ENCODE measurements around the gene ELOVL3.
"Not testable (repeated sequence)": the region's sequence is repeated elsewhere in the genome, so short reads cannot be mapped to it uniquely, and the experiment has no call there.

The ELOVL3 gene

DNA sequence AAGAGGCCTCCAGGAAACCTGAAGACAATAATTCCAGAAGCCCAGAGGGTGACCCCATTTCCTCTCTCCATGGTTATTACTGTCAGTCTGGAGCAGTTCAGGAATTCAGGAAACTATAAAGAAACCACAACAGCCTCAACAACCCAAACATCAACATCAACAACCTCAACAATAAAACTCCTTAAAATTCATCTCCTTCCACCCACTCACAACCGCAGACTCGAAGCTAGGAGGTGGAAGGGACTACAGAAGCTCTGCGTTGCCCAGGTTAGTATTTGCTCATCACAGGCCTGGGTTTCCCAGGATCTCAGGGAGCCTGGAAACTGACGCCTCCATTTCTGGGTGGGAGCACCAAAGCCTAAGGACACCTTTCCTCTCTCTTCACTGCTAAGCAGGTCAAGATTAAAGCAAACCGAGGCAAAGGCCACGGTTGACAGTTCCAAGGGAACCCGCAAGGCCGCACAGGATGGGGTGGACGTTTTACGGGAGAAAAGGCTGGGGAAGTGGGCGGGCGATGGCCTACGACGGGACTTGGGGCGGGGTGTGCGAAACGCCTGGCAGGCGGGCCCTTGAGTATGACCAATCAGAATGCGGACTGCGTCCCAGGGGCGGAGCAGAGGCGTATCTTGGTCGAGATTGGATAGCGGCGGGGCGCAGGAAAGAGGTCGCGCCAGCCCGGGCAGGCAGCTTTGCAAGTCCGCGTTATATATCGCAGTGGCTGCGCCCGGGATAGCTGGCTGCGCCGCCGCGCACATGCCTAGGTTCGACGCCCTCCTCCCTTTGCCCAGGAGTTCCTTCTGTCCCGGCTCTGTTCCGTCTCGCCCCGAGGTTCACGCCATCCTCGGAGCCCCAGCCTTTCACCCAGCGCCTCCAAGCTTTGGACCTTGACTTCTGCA, at the start of gene ELOVL3:
TSS of gene ELOVL3 (plus strand) at position 654 of the 896 bp plus-strand sequence. CDS start 250 bp downstream, outside the sequence.
- in situ Hi-C loops (cut with HindIII; ENCODE audit: low sequenced_read_pairs): loop anchor here (5.0 kb wide), 1 partner anchor 56 kb away; no protein-coding TSS in a partner anchor

- in situ Hi-C loops (cut with HindIII; ENCODE audit: low sequenced_read_pairs): no loop called here
Measured at GRCh38 chr10:102184606-102185005, 41.5 kb upstream of the ELOVL3 start.

- in situ Hi-C loops (cut with HindIII; ENCODE audit: low sequenced_read_pairs): no loop called here
Measured at GRCh38 chr10:102185272-102185671, 40.8 kb upstream of the ELOVL3 start.

- in situ Hi-C loops (cut with HindIII; ENCODE audit: low sequenced_read_pairs): no loop called here
Measured at GRCh38 chr10:102185811-102186527, 40.1 kb upstream of the ELOVL3 start.

DNA sequence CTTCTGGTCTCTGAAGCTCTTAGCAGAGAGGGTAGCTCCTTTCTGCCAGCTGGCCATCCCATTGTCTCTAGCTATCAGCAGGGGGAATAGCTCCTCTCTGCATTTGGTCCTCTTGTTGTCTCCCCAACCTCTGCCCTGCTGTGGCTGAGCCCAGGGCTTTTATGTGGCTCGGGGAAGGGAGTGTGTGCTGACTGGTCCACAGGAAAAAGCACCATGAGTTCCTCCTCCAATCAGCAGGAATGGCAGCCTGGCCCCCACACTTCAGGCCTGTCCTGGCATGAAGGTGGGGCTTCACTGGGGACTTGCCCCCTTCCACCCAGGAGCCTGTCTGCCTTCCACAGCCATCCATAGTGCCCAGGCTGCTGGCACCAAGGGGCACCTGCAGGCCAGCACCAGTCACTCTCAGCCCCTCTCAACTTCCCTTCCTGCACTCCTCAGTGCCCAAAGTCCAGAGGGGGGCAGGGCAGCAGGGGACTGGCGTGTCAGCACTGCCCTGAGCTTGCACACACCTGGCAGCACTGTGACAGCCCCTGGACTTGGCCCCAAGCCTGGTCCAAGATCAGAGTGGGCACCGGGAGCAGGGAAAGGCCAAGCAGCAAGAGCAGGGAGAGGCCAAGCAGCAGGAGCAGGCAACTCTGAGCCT, 37.7 kb upstream of the ELOVL3 start:
- in situ Hi-C loops (cut with HindIII; ENCODE audit: low sequenced_read_pairs): no loop called here

DNA sequence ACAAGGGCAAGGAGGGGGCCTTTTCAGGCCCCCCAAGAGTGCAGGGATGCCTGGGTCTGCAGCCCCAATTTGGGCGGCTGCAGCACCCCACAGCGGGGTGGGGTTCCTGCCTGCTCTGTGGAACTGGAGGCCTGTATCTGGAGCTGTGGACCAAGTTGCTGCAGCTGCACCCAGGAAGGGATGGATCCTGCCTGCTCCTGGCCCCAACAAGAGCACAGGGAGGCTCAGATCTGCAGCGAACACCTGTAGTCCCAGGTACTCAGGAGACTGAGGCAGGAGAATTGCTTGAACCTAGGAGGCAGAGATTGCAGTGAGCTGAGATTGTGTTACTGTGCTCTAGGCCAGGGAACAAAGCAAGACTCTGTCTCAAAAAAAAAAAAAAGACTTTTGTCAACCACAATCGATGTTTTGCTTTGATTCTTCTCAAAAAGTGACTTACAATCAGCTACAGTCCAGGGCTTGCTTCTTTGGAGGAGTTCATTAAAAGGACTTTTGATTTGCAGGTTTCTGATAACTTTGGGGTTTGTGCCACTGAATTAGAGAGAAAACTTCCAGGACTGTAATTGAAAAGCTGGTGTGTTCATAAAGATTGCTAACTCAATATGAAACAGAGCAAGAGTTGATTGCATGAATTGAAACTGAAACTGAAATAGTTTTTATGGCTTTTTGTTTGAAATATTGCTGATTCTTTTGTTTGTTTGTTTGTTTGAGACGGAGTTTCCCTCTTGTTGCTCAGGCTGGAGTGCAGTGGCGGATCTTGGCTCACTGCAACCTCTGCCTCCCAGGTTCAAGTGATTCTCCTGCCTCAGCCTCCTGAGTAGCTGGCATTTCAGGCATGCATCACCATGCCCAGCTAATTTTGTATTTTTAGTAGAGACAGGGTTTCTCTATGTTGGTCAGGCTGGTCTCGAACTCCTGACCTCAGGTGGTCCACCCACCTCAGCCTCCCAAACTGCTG, 36.9 kb upstream of the ELOVL3 start:
- in situ Hi-C loops (cut with HindIII; ENCODE audit: low sequenced_read_pairs): not testable (repeated sequence)

GRCh38 chr10:102191956-102192355, 34.1 kb upstream of the ELOVL3 start:
- in situ Hi-C loops (cut with HindIII; ENCODE audit: low sequenced_read_pairs): no loop called here

DNA sequence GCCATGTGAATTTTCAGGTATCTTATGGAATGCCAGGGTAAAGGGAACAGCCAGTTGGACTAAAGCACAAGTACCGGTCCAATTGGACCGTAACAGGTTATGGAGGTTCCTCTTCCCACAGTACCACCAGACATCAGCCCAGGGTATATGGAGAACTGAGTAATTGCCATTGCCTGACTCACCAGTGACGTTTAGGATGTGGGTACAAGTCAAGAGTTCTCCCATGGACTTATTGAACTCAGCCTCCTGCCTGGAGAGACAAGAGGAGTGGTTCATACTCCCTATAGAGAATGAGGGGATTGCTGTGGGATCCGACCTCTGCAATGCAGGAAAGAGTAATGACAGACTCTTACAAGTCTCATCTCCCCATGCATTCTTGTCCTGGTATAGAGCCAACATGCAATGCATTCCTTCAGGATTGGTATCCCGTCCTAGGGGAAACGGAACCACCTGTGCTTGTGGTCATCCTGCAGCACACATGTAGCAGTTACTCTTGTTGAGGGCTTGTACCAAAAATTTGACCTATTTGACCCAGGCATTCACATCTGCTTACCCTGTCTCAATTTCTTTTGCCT, 30.7 kb upstream of the ELOVL3 start:
- in situ Hi-C loops (cut with HindIII; ENCODE audit: low sequenced_read_pairs): no loop called here

DNA sequence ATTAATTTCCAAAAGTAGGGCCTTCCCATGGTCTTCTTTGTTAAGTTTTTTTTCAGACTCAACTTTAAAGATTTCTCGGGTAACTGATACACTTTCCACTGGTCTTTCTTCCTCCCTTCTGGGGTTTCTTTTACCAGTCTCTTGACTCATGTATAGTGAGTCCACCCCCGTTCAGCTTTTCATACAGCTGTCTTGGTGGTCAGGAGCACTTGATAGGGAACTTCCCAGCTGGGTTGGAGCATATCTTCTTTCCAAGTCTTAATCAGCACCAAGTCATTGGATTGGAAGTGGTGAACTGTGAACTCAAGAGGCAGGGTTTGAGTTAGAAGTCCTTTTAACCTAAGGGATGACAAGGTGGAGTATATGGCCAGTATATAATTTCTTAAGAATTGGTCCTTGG, 29.2 kb upstream of the ELOVL3 start:
- in situ Hi-C loops (cut with HindIII; ENCODE audit: low sequenced_read_pairs): no loop called here

DNA sequence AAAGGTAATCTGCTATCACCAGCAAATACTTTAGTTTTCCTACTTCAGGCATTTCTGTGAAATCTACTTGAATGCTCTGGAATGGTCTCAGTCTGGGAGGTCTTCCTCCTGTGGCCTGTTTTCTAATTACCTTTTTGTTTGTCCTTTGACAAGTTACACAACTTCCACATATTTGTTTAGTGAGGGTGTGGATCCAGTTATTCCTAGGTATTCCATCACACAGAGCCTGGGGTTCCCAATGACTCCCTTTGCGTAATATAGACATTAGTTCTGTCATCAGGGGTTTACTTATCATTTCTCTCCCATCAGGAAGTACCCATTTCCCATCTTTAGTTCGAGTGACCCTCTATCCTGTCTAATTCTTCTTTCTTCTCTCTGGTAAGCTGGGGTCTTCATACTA, 28.1 kb upstream of the ELOVL3 start:
- in situ Hi-C loops (cut with HindIII; ENCODE audit: low sequenced_read_pairs): no loop called here

GRCh38 chr10:102200751-102201640, 25.1 kb upstream of the ELOVL3 start:
- in situ Hi-C loops (cut with HindIII; ENCODE audit: low sequenced_read_pairs): no loop called here

DNA sequence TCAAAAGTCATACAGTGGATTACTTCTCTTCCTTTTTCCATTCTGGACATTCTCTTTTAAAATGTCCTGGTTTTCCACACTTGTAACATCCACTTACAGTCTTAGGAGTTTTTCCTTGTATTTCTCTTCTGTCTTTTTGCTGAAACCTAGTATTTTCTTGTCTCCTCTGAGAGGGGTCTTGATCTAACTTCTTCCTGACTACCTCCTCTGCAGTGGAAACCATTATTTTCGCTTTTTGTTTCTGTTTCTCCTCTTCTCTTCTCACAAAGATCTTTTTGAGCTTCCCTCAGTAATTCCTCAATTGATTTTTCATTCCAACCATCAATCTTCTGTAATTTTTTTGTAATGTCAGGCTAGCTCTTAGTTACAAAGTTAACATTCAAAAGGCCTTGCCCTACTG, 23.7 kb upstream of the ELOVL3 start:
- in situ Hi-C loops (cut with HindIII; ENCODE audit: low sequenced_read_pairs): no loop called here

- in situ Hi-C loops (cut with HindIII; ENCODE audit: low sequenced_read_pairs): no loop called here
Measured at GRCh38 chr10:102208311-102209035, 17.6 kb upstream of the ELOVL3 start.

DNA sequence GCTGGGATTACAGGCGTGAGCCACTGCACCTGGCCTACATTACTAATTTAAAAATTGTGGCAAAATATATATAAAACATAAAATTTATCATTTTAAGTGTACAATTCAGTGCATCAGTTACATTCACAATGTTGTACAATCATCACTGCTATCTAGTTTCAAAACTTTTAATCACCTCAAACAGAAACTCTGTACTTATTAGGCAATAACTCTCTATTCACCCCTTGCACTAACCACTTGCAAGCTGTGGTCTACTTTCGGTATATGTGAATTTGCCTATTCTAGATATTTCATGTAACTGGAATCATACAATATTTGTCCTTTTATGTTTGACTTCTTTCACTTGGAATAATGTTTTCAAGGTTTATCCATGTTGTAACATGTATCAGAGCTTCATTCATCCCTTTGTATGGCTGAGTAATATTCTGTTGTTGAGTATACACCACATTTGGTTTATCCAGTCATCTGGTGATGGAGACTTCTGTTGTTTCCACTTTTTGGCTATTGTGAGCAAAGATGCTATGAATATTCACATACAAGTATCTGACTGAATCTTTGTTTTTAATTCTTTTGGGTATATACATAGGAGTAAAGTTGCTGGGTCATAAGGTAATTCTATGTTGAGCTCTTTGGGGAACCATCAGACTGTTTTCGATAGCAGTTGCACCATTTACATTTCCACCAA, 14.3 kb upstream of the ELOVL3 start:
- in situ Hi-C loops (cut with HindIII; ENCODE audit: low sequenced_read_pairs): no loop called here

DNA sequence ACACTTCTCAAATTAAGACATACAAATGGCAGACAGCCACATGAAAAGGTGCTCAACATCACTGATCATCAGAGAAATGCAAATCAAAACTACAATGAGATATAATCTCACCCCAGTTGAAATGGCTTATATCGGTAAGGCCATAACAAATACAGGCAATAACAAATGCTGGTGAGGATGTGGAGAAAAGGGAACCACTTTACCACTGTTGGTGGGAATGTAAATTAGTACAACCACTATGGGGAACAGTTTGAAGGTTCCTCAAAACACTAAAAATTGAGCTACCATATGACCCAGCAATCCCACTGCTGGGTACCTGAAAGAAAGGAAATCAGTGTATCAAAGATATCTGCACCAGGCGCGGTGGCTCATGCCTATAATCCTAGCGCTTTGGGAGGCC, 12.5 kb upstream of the ELOVL3 start:
- in situ Hi-C loops (cut with HindIII; ENCODE audit: low sequenced_read_pairs): not testable (repeated sequence)

GRCh38 chr10:102219370-102219769, 6.7 kb upstream of the ELOVL3 start:
- in situ Hi-C loops (cut with HindIII; ENCODE audit: low sequenced_read_pairs): no loop called here

GRCh38 chr10:102220612-102221011, 5.5 kb upstream of the ELOVL3 start:
- in situ Hi-C loops (cut with HindIII; ENCODE audit: low sequenced_read_pairs): no loop called here

- in situ Hi-C loops (cut with HindIII; ENCODE audit: low sequenced_read_pairs): no loop called here
Measured at GRCh38 chr10:102222797-102223196, 3.3 kb upstream of the ELOVL3 start.
